ENCODE results near the gene RBM4.

The RBM4 gene

DNA sequence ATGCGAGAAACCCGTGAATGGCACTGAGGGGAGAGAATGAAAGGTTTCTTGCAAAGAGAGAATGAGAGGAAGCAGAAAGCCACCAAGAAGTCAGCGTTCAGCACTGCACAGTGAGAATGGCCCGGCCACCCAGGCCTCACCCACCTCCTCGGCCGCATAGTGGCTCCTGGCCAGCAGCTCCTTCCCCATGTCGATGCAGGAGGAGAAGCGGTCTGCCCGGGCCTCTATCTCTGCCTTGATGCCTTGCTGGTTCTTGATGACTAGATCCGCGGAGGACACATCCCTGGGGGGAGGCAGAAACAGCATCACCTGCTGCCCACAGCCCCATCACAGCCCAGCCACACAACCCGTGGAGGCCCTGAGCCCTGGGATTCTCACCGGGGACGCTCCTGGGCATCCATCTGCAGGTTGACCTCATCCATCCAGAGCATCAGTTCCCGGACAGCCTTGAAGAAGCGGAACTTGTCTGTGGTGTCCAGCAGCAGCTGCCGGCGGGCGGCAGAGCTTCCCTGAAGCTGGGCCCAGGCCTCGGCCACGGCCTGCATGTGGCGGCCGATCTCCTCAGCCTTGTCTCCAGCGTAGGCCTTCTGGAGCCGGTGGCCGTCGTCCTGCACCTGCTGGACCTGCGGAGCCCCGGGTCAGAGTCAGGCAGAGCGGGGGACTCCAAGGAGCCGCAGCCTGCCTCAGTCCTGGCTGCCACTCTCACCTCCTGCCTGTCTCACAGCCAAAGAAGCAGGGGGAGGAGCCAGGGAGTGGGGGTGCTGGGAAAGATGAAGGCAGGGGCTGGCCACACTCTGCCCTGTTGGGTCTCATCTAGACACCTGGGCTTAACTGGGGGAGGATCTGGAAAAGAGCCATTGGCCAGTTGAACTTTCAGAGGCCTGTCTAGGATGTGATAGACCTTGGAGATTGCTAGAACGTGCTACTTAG, 51.4 kb downstream of the RBM4 start:
- no peak for DNase-seq (ENCODE audit: low read depth)

DNA sequence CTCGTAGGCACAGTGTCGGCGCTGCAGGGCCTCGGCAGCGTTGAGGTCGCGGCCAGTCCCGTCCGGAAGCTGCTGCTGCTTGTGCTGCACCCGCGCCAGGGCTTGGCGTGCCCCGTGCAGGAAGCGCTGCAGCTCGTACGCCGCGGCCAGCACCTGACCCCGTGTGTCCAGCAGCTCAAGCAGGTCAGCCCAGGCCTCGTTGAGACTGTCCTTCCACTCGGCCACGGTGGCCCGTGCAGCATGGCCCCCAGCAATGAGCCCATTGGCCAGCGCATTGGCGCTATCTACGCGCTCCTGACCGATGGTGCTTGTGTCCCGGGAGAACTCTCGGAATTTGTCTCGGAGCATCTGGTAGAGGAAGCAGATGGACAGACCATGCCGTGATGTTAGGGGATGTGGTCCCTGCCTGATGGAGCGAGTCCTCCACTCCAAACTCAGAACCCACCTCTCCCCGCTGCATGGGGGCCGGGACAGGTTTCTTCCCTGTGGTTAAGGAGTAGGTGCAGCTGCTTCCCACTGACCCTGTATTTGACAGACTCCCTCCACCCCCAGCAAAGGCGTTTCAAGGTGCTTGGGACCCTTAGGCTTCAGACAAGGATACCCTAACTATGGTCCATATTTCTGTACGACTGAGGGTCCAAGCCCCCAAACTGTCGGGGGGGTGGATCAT, 52.9 kb downstream of the RBM4 start:
- no peak for DNase-seq (ENCODE audit: low read depth)

GRCh38 chr11:66692446-66692845, 53.9 kb downstream of the RBM4 start:
- no peak for DNase-seq (ENCODE audit: low read depth)

- DNase-seq (ENCODE audit: low read depth), result no peak
Observed at GRCh38 chr11:66692871-66693331, 54.4 kb downstream of the RBM4 start.

- no peak for DNase-seq (ENCODE audit: low read depth)
Observed at GRCh38 chr11:66693356-66694055, 55.0 kb downstream of the RBM4 start.

DNA sequence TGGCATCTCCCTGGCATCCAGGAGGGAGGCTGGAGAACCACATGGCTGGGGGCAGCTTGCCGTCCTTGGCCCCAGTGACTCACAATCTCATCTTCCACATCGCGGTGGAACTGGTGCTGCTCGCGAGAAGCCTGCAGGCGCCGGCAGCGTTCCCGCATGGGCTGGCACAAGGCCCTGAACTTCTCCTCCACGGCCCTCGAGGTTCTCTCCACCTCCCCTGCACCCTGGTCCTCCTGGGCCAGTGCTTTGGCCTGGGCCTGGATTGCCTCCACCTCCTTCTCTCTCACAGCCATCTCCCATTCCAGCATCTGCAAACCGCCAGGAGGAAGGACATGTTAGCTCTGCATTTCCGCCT, 55.5 kb downstream of the RBM4 start:
- DNase-seq (ENCODE audit: low read depth), result no peak

GRCh38 chr11:66694732-66695207, 56.3 kb downstream of the RBM4 start:
- peak; percentile 96 for DNase-seq (ENCODE audit: low read depth)
